ENCODE results near the gene PSMC2.

Gene PSMC2

DNA sequence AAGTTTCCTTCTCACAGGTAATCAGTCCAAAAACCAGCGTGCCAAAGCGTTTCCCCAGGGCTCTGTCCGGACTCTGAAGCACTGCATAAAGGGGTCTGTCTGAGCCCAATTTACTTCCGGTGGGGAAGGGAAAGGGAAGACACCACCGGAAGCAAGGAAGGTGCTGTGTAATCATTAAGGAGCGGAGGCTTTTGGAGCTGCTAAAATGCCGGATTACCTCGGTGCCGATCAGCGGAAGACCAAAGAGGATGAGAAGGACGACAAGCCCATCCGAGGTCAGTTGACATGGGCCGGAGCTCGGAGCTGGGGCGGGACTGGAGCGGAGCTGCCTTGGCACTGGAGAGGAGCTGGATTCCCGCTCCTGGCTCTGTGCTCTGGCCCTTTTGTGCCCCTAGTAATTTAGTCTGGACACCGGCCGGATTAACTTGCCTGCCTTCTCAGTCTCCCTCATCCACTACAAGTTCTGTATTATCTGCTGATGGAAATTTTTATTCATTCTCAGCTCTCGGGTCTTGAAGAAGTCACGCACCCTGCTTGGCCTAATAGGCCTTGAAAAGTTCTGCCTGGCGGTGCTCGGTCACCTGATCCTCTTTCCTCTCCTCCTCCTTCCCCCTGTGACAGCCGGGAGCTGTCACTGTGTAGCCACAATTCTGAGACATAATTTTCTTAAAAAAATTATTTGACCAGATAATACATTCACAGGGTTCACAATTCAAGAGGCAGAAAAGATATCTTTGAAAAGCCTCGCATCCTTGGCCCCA, at the start of gene PSMC2:
TSS of gene PSMC2 (plus strand) at position 137 of the 761 bp plus-strand sequence. CDS start at position 206, 69 bp downstream.
- peak; percentile 58 to 68 (median 67) for DNase-seq (ENCODE audit: low read depth in 3 of 3, low spot score in 1 of 3)

DNA sequence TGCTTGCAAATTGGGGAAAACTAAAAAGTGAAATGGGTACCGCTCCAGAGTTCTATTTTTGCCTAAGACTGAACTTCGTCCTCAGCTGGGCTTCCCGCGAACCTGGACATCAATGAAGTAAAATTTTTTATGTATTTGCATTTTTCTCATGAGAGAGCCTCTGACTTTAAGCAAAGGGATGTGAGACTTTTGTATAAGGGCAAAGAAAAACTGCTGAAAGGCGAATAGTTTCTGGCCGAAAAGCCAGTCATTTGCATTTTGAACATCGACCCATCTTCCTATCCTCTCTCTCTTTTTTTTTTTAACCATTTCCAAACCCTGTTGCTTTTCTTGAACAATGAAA, 49.6 kb upstream of the PSMC2 start:
- no peak for DNase-seq (ENCODE audit: low read depth in 3 of 3, low spot score in 1 of 3)

DNA sequence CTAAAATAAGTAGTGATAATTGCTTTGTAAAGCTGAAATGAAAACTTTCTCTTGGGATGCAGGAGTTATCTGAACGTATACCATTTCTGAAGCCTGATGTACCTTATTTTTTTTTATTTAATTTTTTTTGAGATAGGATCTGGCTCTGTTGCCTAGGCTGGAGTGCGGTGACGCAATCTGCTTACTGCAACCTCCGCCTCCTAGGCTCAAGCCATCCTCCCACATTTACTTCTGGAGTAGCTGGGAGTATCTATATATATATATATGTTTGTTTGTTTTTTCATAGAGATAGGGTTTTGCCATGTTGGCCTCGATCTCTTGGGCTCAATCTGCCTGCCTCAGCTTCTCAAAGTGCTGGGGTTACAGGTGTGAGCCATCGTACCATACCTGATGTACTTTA, 47.8 kb upstream of the PSMC2 start:
- no peak for DNase-seq (ENCODE audit: low read depth in 3 of 3, low spot score in 1 of 3)

DNA sequence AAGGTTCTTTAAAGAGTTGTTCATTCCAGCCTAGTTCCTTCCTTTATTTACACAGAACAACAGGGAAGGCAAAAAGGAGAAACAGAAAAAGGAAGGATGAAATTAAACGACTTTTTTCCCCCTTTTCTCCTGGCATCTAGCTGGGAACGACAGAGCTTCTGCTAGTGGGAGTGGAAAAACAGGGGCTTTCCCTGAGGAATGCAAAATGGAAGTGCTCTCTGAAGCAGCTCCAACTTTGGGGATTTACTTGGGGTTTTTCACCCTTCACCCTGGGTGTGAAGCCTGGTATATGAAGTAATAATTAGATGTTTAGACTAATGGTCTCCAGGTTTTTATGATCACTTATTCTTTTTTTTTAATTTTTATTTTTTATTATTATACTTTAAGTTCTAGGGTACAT, 46.0 kb upstream of the PSMC2 start:
- DNase-seq (ENCODE audit: low read depth in 3 of 3, low spot score in 1 of 3) = no peak

DNA sequence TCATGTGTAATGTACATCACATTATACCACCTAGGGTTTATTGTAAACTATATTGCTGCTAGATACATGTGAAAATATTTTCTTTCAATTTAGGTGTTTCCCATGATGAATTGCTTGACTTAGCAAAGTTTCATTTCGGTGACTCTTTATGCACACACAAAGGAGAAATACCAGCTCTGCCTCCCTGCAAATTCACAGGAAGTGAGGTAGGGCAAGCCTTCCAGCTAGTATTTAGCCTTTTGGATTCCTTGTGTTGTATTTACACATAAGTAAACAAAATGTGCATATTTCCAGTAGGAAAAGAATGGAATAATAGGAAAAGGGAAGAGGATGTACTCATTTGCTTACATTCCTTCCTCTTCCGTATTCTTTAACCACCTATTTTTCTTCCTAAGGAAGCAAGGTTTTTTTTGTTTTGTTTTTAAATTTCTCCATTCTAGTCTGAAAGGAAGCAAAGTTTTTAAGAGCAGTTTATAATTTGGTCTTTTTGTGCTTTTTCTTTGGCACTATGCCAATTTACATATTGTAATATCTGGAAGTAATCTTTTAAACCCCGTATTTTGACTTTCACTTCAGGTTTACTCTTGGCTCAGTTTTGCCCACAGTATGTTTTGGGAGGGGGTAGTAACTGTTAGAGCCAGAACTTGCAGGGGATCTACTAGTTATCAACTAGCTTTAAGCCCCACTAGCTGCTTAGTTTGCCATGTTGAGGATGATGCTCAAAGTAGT, 39.8 kb upstream of the PSMC2 start:
- no peak for DNase-seq (ENCODE audit: low read depth in 3 of 3, low spot score in 1 of 3)

DNA sequence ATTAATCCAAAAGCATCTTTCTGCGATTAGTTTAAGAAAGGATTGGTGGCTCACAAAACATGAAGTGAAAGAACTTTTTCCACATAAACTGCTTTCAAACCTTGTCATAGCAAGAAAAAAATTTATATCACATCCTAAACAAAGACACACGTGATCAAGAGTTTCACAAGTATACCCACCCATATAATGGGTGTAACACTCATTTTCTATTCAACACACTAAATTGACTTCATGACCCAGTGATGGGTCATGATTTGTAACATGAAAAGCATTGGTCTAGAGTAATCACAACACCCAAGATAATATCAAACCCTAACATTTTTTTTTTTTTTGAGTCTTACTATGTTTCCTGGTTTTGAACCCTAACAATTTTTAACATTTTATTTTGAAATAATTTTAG, 32.6 kb upstream of the PSMC2 start:
- DNase-seq (ENCODE audit: low read depth in 3 of 3, low spot score in 1 of 3) = no peak

DNA sequence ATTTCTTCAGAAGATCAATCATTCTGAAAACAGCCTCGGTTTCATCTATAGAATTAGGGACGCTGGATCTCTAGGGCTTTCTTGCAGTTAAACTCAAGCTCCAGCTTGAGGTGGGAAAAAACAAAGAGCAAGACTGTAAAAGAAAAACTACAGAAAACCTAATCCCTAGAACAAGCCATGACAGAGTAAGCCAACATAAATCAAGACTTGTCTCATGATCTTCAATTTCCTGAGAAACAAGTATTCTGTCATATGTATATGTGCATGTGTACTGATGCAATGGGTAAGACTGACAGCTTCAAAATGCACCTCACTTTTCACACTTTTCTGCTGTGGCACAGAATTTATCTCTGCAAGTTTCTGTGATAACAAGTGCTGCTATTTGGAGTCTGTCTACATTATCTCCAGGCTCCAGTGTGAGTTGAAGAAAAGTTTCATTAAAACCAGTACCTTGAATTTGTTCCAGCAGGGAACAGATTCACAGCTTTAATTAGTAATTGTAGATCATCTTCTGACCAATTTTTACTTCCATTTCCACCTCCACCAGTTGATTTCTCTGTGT, 31.0 kb upstream of the PSMC2 start:
- no peak for DNase-seq (ENCODE audit: low read depth in 3 of 3, low spot score in 1 of 3)

DNA sequence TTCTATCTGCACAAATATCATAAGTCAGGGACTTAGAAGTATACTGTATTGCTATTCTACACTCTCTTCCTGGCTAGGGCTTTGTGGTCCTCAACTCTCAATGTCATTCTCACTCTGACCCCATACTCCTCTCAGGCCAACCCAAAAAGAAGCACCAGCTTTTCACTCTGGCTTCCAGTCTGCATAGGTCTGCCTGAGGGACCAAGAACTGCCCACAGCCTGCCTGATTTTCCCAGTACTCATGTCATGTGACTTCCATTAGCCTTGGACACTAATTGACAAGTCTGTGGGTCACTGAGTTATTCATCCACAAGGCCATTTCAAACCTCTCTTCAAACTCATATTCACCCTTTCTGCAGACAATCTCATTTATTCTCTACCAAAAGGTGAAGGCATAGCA, 30.4 kb upstream of the PSMC2 start:
- no peak for DNase-seq (ENCODE audit: low read depth in 3 of 3, low spot score in 1 of 3)

DNA sequence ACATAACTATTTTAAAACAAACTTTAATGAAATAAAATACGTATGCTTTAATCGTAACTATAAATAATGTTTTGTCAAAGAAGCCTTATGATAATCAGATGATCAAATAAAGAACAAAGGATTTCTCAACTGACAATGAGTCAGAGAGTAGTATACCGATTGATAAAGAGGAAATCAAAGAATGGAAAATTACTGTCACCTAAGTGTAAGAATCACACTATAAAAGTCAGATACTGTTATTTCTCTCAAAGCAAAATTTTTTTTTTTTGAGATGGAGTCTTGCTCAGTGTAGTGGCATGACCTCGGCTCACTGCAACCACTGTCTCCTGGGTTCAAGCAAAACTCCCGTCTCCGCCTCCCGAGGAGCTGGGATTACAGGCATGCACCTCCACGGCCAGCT, 21.7 kb upstream of the PSMC2 start:
- no peak for DNase-seq (ENCODE audit: low read depth in 3 of 3, low spot score in 1 of 3)

DNA sequence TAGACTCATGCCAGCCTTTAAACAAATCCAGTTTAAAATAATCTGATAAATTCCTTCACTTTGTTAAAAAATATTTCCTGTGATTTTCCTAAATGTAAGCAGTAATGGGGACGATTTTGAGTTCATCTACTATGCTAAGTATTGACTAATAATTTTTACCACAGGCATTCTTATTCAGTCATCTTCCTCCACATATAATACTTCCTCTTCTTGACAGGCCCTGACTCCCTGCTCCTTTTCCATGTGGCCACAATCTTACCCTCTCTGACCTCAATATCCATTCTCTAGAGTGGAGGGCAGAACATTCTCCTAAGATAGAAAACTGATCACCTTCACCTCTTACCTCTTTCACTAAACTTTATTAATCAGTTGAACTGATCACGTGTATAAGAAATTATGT, 10.7 kb upstream of the PSMC2 start:
- DNase-seq (ENCODE audit: low read depth in 3 of 3, low spot score in 1 of 3) = no peak

DNA sequence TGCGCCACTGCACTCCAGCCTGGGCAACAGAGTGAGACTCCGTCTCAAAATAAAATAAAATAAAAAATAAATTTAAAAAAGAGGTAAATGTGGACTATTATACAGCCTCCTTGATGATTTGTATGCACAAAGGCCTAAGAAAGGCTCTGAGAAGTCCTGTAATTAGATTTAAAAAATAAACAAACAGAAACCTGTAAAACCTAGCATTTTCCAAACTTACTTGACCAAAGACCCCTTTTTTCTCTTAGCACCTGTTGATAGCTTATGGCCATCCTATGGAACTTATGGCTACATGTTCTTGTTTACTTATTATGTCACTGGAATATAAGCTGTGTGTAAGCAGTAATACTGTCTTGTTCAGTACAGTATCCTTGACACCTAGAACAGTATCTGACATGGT, 8.6 kb upstream of the PSMC2 start:
- no peak for DNase-seq (ENCODE audit: low read depth in 3 of 3, low spot score in 1 of 3)

DNA sequence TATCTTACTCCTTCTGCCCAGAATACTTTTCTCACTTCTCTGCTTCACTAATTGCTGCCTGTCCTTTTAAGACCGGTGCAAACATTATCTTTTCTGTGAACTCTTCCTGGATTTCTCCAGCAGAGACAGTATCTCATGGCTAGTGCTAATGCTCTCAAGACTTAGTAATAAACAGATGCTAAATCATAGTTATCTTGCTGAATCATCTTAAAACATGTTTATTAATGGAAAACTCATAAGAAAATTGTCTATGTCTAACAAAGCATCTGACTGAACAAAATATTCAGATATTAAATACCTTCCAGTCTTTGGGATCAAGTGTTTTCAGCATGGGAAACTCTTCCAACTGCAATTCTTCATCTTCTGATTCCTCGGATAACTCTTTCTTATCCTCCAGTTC, 6.0 kb upstream of the PSMC2 start:
- no peak for DNase-seq (ENCODE audit: low read depth in 3 of 3, low spot score in 1 of 3)

DNA sequence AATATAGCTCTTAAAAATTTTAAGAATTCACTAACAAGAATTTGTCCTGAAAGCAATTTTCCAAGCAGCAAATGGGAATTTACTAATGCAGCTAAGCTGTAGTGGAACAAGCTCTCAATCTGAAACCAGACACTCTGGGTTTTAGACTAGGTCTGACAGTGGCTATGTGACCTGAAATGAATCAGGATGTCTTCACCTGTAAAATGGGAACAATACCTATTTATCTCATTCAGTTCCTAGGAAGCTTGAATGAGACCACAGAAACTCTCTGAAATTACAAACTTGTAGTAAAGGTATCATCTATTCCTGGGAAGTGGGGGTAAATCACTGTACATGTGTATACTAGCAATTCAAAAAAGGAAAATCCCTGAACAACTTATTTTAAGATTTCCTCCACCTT, 4.1 kb upstream of the PSMC2 start:
- no peak for DNase-seq (ENCODE audit: low read depth in 3 of 3, low spot score in 1 of 3)

DNA sequence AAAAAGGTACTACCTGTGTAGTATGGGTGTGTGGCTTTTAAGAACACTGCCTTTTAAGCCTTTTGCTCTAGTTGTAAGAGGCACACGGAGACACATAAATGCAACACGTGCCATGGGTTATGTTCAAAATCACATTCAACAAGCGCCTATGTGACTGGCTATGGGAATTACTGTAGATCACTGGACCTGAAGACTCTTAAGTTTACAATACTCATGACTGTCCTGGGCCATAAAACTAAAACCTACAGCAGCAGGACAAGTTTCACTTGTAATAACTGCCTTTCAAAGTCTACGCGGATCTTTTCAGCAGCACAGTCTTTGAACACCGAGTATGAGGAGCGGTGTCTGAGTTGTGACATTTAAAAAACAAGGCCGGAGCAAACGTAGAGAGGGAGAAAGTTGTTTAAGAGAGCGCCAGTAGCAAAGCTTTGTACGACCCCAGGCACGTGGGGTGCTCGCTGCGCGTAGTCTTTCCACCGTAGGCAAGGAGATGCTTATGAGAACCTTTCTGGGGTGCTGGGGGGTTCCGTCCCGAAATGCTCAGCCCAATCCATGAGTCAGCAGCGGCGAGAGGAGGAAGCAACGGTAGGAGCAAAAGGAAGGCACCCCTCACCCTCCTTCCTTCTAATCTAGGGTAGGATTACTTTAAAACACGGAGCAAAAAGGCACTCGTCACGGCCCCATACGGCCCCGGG, 3.5 kb upstream of the PSMC2 start:
- peak in 1 of 3 donors; percentile 21 for DNase-seq (ENCODE audit: low read depth in 3 of 3, low spot score in 1 of 3)

DNA sequence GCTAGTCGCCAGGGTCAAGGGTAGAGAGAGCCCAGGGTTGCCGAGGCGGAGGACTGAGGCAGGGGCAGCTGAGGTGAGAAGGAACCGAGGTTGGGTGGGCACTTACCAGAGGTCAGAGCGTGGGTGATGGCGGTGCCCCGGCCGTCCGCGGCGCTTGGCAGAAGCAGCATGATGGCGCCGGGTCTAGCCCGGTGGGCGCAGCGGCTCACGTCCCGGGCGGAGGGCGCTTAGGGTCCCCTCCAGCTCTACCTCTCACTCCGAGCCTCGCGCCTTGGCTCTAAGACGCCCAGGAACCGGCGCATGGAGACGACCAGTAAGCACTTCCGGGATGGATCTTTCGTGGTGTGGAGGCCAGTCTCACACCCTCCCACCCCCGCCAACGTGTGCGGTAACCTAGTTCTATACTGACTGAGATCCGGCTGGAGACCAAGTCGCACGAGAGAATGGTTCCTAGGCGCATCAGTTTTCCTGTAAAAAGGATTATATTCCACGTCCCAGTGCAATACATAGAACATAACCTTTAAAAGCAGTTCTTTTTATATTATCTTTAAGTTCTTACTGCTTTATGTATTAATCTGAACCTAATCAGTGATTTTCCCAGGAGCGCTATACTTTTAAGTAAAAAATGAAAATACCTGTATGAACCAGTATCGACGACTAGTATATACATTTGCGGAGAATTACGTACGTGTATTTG, 2.8 kb upstream of the PSMC2 start, which contains the start of gene DNAJC2:
TSS of gene DNAJC2 (minus strand) at position 315 of the 697 bp plus-strand sequence. CDS start at position 170, 145 bp downstream.
- DNase-seq (ENCODE audit: low read depth in 3 of 3, low spot score in 1 of 3) = peak; percentile 55 to 65 (median 65)

DNA sequence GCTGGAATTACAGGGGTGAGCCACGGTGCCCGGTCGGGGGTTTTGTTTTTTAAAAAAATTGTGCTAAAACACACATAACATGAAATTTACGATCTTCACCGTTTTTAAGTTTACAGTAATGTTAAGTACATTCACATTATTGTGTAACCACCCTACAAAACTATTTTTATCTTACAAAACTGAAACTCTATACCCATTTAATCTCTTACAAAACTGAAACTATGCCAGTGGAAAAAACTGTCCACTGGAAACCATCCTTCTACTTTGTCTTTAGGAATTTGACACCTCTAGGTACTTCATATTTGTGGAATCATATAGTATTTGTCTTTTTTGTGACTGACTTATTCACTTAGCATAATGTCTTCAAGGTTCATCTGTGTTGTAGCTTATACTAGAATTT, 1.0 kb upstream of the PSMC2 start:
- no peak for DNase-seq (ENCODE audit: low read depth in 3 of 3, low spot score in 1 of 3)

DNA sequence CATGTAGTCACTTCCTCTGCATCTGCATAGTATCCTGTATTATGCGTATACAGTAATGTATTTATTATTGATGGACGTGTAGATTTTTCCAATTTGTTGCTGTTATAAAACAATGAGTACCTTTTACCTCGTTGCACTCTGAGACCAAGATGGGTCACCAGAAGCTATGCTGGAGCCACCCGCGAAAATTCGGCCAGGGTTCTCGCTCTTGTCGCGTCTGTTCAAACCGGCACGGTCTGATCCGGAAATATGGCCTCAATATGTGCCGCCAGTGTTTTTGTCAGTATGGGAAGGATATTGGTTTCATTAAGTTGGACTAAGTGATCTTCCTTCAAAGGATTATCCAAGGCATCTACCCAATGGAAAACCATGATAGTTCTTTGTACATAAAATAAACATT, 1.0 kb downstream of the PSMC2 start:
- DNase-seq (ENCODE audit: low read depth in 3 of 3, low spot score in 1 of 3) = no peak

DNA sequence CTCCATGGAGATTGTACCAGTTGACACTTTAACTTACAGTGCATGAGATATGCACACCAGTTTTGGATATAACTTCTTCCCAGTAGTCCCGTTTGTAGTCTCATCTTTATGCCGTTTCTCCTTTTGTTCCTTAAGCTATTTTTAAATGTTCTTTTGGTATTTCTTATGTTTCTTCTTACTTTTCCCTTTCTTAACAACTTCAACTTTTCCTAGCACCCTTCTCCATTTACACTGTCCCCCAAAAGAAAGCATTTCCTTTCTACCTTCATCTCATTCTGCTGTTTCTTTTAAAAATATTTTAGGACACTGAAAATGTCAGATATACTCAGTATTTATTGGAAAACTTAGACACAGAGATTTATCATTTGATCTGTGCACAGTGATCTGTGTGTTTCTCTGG, 1.5 kb downstream of the PSMC2 start:
- DNase-seq (ENCODE audit: low read depth in 3 of 3, low spot score in 1 of 3) = no peak

DNA sequence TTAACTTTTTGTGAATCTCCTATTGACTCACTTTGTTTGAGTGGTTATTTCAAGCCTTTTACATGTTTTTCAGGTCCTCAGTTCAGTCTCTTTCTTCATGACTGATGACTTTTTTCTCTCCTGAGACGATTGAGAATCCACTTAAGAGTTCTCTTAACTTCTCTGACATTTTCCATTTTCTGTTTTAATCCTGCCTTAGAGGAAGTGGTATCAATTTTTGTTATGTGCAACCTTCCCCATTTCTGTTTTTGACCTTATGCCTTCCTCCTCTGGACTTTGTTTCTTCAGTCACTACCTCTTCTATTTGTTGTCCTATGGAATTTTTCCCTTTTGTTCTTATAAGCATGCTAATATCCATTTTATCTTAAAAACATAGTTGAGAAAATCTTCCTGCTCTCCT, 2.4 kb downstream of the PSMC2 start:
- DNase-seq (ENCODE audit: low read depth in 3 of 3, low spot score in 1 of 3) = no peak

DNA sequence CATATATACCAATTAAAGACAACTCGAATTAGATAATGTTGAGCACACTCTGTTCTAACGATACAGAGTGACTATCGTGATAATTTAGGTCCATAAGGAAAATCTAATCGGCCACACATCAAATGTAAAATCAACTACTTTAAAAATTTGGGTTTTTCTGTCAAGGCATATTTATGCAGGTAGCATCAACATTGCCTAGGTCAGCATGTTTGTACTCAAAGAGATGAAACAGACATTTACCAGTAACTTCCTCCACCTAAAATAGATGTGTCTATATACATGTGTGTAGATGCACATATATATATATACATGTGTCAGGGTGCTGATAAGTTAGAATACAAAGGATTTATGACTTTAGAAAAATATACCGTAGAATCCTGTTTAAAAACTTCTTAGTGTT, 22.0 kb downstream of the PSMC2 start:
- DNase-seq (ENCODE audit: low read depth in 3 of 3, low spot score in 1 of 3) = no peak

All from stimulated activated CD4-positive, alpha-beta T cell treated with anti-CD3 and anti-CD28 coated beads, TNF-alpha, amount 100 ng/mL, for 1 hour (primary cell).